IMR-90 (cell line): ENCODE results near the gene GATA1. TPM values are rescaled to one million over a fixed set of nuclear protein-coding genes. Genes with fewer than 3 reads are reported as not detected.

Experiments used
- ATAC-seq: fragments of 200-7000 bp; cut with Tn5 transposase; 2 replicates; pipeline ENCODE4 v1.9.1; 2020; ENCODE audit warnings: low read depth, mild to moderate bottlenecking, moderate library complexity
- BruUV-seq: library from RNA; stranded (reverse); fragments of 400-500 nt; replicated peaks from 2 replicates; lab custom pipeline; 2021; lab: Mats Ljungman, UMichigan
- CTCF ChIA-PET: fragments of 300-600 bp; formaldehyde crosslinking; extraction: SDS; loops from one replicate; lab custom pipeline; 2021; ENCODE audit warnings: antibody characterized with exemption; lab: Yijun Ruan, JAX
- POLR2A ChIA-PET: fragments of 300-600 bp; sonication (Branson Sonifier 250); formaldehyde crosslinking; loops from one replicate; lab custom pipeline; 2022; ENCODE audit warnings: antibody characterized with exemption; ENCODE audit not compliant: unreplicated experiment; lab: Charles Lee
- DNase-seq: peaks from one replicate; pipeline ENCODE4 v3.0.0; 2013
- H2AFZ ChIP-seq: replicated peaks from 2 replicates; pipeline ENCODE3; 2013; ENCODE audit warnings: low read length, mild to moderate bottlenecking; ENCODE audit not compliant: poor library complexity
- H2AK5ac ChIP-seq: 2 replicates; pipeline ENCODE4 v1.6.1; 2013; ENCODE audit warnings: low read depth, low read length, inconsistent platforms
- H2AK9ac ChIP-seq: replicated peaks from 2 replicates; pipeline ENCODE3; 2013; ENCODE audit warnings: mild to moderate bottlenecking, low read depth, low read length, moderate library complexity; ENCODE audit not compliant: poor library complexity
- H2BK120ac ChIP-seq: 2 replicates; pipeline ENCODE4 v1.6.1; 2013; ENCODE audit warnings: low read depth, low read length, inconsistent platforms
- H2BK15ac ChIP-seq: 3 replicates; pipeline ENCODE4 v1.6.1; 2013; ENCODE audit warnings: low read depth, low read length, inconsistent platforms
- H2BK20ac ChIP-seq: 2 replicates; pipeline ENCODE4 v1.6.1; 2013; ENCODE audit warnings: low read depth, mild to moderate bottlenecking, inconsistent platforms, low read length, moderate library complexity
- H2BK5ac ChIP-seq: 2 replicates; pipeline ENCODE4 v1.6.1; 2013; ENCODE audit warnings: mild to moderate bottlenecking, low read depth, low read length, inconsistent platforms; ENCODE audit not compliant: poor library complexity, severe bottlenecking
- H3K14ac ChIP-seq: replicated peaks from 2 replicates; pipeline ENCODE4 v1.6.1; 2013; ENCODE audit warnings: low read depth, low read length, inconsistent platforms
- H3K18ac ChIP-seq: 2 replicates; pipeline ENCODE4 v1.6.1; 2013; ENCODE audit warnings: low read depth, low read length, control low read depth
- H3K23ac ChIP-seq: 2 replicates; pipeline ENCODE4 v1.6.1; 2013; ENCODE audit warnings: low read depth, low read length, inconsistent platforms
- H3K27ac ChIP-seq: 2 replicates; pipeline ENCODE4 v1.5.1; 2013; ENCODE audit warnings: mild to moderate bottlenecking, control low read depth, low read length; ENCODE audit not compliant: insufficient read depth
- H3K27me3 ChIP-seq: 2 replicates; pipeline ENCODE4 v1.6.1; 2013; ENCODE audit warnings: low read length; ENCODE audit not compliant: control insufficient read depth, insufficient read depth
- H3K36me3 ChIP-seq: 2 replicates; pipeline ENCODE4 v1.6.1; 2013; ENCODE audit warnings: low read length, mixed read lengths; ENCODE audit not compliant: control insufficient read depth, insufficient read depth
- H3K4ac ChIP-seq: 2 replicates; pipeline ENCODE4 v1.6.1; 2013; ENCODE audit warnings: low read depth, low read length, inconsistent platforms
- H3K4me1 ChIP-seq: 2 replicates; pipeline ENCODE4 v1.6.1; 2013; ENCODE audit warnings: low read length, mixed read lengths; ENCODE audit not compliant: control insufficient read depth, insufficient read depth
- H3K4me2 ChIP-seq: 2 replicates; pipeline ENCODE4 v1.6.1; 2013; ENCODE audit warnings: low read depth, mild to moderate bottlenecking, control low read depth, low read length, moderate library complexity
- H3K4me3 ChIP-seq: 2 replicates; pipeline ENCODE4 v1.5.1; 2013; ENCODE audit warnings: low read depth, mild to moderate bottlenecking, control low read depth, low read length, moderate library complexity; ENCODE audit not compliant: insufficient read depth
- H3K56ac ChIP-seq: 2 replicates; pipeline ENCODE4 v1.6.1; 2013; ENCODE audit warnings: low read length, inconsistent platforms; ENCODE audit not compliant: insufficient read depth; ENCODE audit errors: extremely low read depth
- H3K79me1 ChIP-seq, 2 experiments: 2 replicates each; pipeline ENCODE4 v1.6.1; 2013; ENCODE audit warnings: low read length in 2 of 2, inconsistent platforms in 1 of 2, low read depth in 1 of 2
- H3K9ac ChIP-seq: 2 replicates; pipeline ENCODE4 v1.6.1; 2013; ENCODE audit warnings: low read depth, low read length, control low read depth
- H3K9me1 ChIP-seq: 2 replicates; pipeline ENCODE4 v1.6.1; 2013; ENCODE audit warnings: low read length, inconsistent platforms; ENCODE audit not compliant: insufficient read depth
- H3K9me3 ChIP-seq: 2 replicates; pipeline ENCODE4 v1.6.1; 2013; ENCODE audit warnings: low read length; ENCODE audit not compliant: control insufficient read depth, insufficient read depth
- H4K20me1 ChIP-seq: 2 replicates; pipeline ENCODE4 v1.6.1; 2013; ENCODE audit warnings: low read length, inconsistent platforms; ENCODE audit not compliant: insufficient read depth
- H4K5ac ChIP-seq: 2 replicates; pipeline ENCODE4 v1.6.1; 2013; ENCODE audit warnings: mild to moderate bottlenecking, low read depth, low read length, control low read depth
- H4K8ac ChIP-seq, 2 experiments: 2 replicates each; pipeline ENCODE4 v1.6.1; 2013; ENCODE audit warnings: low read depth in 2 of 2, low read length in 2 of 2, control low read depth in 1 of 2, inconsistent platforms in 1 of 2
- H4K91ac ChIP-seq: 2 replicates; pipeline ENCODE4 v1.6.1; 2013; ENCODE audit warnings: low read depth, low read length, inconsistent platforms; ENCODE audit not compliant: insufficient read depth
- BHLHE40 ChIP-seq: fragments of 150-350 bp; IDR thresholded peaks from 2 replicates; pipeline ENCODE4 v1.6.1; 2016; ENCODE audit warnings: mild to moderate bottlenecking, low read depth, low read length
- CEBPB ChIP-seq: IDR thresholded peaks from 2 replicates; pipeline ENCODE4 v1.6.1; 2012; ENCODE audit warnings: low read depth, low read length, improper control_type of control experiment
- ELK1 ChIP-seq: fragments of 150-350 bp; IDR thresholded peaks from 2 replicates; pipeline ENCODE4 v1.6.1; 2016; ENCODE audit warnings: low read depth, mild to moderate bottlenecking, low read length, moderate library complexity, borderline replicate concordance
- FOS ChIP-seq: fragments of 150-350 bp; IDR thresholded peaks from 2 replicates; pipeline ENCODE4 v1.6.1; 2016; ENCODE audit warnings: low read depth, low read length
- MAFK ChIP-seq: IDR thresholded peaks from 2 replicates; pipeline ENCODE4 v1.6.1; 2012; ENCODE audit warnings: low read depth, low read length, improper control_type of control experiment
- MAZ ChIP-seq: IDR thresholded peaks from 2 replicates; pipeline ENCODE4 v1.6.1; 2012; ENCODE audit warnings: low read depth, mild to moderate bottlenecking, low read length, improper control_type of control experiment, moderate library complexity, borderline replicate concordance
- MXI1 ChIP-seq: IDR thresholded peaks from 2 replicates; pipeline ENCODE4 v1.6.1; 2012; ENCODE audit warnings: low read depth, mild to moderate bottlenecking, low read length, moderate library complexity, borderline replicate concordance
- NFE2L2 ChIP-seq: fragments of 150-350 bp; IDR thresholded peaks from 2 replicates; pipeline ENCODE4 v1.6.1; 2016; ENCODE audit warnings: low read depth, mild to moderate bottlenecking, low read length
- RAD21 ChIP-seq: IDR thresholded peaks from 2 replicates; pipeline ENCODE4 v1.6.1; 2012; ENCODE audit warnings: low read length, improper control_type of control experiment
- RCOR1 ChIP-seq: IDR thresholded peaks from 2 replicates; pipeline ENCODE4 v1.6.1; 2012; ENCODE audit warnings: mild to moderate bottlenecking, low read length, improper control_type of control experiment; ENCODE audit not compliant: insufficient replicate concordance
- RFX5 ChIP-seq: IDR thresholded peaks from 2 replicates; pipeline ENCODE4 v1.8.0; 2012; ENCODE audit warnings: low read depth, mild to moderate bottlenecking, low read length, moderate library complexity
- WGBS, 2 experiments: methylation state at CpG; one replicate each; pipeline versions ENCODE4 v1.1.5 to v1.1.7; 2013; ENCODE audit warnings: missing lambda C conversion rate in 2 of 2; ENCODE audit not compliant: insufficient read length in 1 of 2; ENCODE audit errors: extremely low coverage in 2 of 2; 5-methylcytosine and 5-hydroxymethylcytosine counted together
- dilution Hi-C: fragments of 300-500 bp; cut with HindIII; formaldehyde crosslinking; loops from one replicate; pipeline ENCODE4 v1.14.3; 2018; ENCODE audit warnings: low sequenced_read_pairs; ENCODE audit not compliant: unreplicated experiment
- in situ Hi-C: fragments of 300-500 bp; cut with MboI; formaldehyde crosslinking; loops from 3 replicates; pipeline ENCODE4 v1.14.3; 2019; ENCODE audit warnings: low sequenced_read_pairs, inconsistent platforms, mixed read lengths
- intact Hi-C: fragments of 100-400 bp; cut with micrococcal nuclease; formaldehyde crosslinking; loops from 2 replicates; pipeline ENCODE4 v1.10.0; 2022
- polyA plus RNA-seq, 3 experiments: library from polyadenylated mRNA; depleted of rRNA; stranded (reverse); fragments of >200 nt; gene quantifications; 2 replicates each; pipeline ENCODE4 v1.2.3, GENCODE V29; 2012; ENCODE audit warnings: low replicate concordance in 1 of 3
- total RNA-seq: library from RNA; depleted of rRNA; stranded (reverse); fragments of >200 nt; gene quantifications from 2 replicates; pipeline ENCODE4 v1.2.3, GENCODE V29; 2012
- TF ChIP-seq, protein P1 (sequence below): fragments of 150-350 bp; IDR thresholded peaks from 2 replicates; pipeline ENCODE4 v1.6.1; 2017; ENCODE audit warnings: mild to moderate bottlenecking, antibody characterized with exemption, low read length, low read depth
- TF ChIP-seq, protein P2 (sequence below): conservative IDR thresholded peaks from 2 replicates; pipeline ENCODE4 v1.5.1; 2012; ENCODE audit warnings: mild to moderate bottlenecking, low read depth, low read length, improper control_type of control experiment

The GATA1 gene
- total and polyA plus RNA-seq, 2 of the 4 experiments (the other 2 are of a cell fraction) = not detected

DNA sequence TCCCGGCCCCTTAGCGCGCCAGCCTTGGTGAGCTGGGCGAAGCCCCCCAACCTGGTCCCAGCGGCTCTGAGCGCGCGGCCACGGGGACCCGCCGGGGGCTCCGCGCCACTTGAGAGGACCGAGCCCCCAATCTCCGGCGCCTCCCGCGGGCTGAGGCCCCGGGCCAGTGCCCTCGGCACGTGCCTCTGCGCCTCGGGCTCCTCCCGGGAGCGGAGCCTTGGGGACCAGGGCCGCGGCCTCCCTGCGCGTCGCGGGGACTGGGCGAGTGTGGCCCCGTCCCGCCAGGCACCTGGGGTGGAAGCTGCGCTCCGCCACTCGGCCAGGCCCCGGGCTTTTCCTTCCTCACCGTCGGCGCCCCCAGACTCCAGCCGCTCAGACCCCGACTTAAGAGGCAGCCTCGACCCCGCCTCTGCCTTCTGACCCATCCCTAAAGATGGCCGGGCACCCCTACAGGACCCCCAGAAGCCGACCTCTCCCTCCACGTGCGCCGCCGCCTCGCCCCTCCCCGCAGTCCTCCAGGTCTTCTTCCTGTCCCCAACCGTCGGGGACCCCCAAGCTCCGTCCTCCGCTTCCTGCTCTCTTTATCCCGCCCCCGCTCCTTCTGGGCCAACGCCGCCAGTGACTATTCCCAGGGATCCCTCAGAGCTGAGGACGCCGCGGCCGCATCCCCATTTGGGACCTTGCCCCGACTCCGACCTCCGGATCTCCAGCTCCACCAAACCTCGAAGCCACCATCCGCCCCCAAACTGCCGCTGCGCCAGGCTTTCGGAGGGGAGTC, 40.7 kb downstream of the GATA1 start:
- Histone ChIP-seq H2AFZ (peak overlapping the region; percentile 67), H3K14ac (no peak overlapping the region), H2AK5ac (no peak overlapping the region), H4K5ac (no peak overlapping the region), H3K79me1 (no peaks in the 10 kb centered on the region), H2BK120ac (no peak overlapping the region), H3K9ac (no peak overlapping the region), H4K91ac (no peak overlapping the region), H2BK15ac (no peak overlapping the region), H4K8ac (no peak overlapping the region), H3K23ac (no peak overlapping the region), H3K56ac (no peak overlapping the region), H3K4me1 (no peaks in the 10 kb centered on the region), H3K9me1 (no peaks in the 10 kb centered on the region), H4K20me1 (no peaks in the 10 kb centered on the region), H3K4me2 (no peak overlapping the region), H3K18ac (no peak overlapping the region), H3K4me3 (no peak overlapping the region), H3K27ac (no peak overlapping the region), H3K9me3 (peaks cover 8% of the 10 kb centered on the region), H3K36me3 (peaks cover 8% of the 10 kb centered on the region; the same call in 1 of the 2 replicates), H3K4ac (no peak overlapping the region), H2AK9ac (no peak overlapping the region), H3K27me3 (peaks cover 25% of the 10 kb centered on the region), H2BK20ac (no peak overlapping the region), H2BK5ac (no peak overlapping the region)
- no TSS peak for BruUV-seq
- ATAC-seq (no peak), DNase-seq (no peak)
- CTCF ChIA-PET = no interaction called here
- in situ Hi-C loops (no loop called here), intact Hi-C loops (no loop called here), dilution Hi-C loops (no loop called here)
- 37% methylated on average over 15 of the region's 73 CpGs; no CpG with 5 or more reads in 1 of the 2 experiments for WGBS, 2 experiments
- TF ChIP-seq BHLHE40 (no peak), RFX5 (no peak), MAFK (no peak), MXI1 (no peak), RAD21 (no peak), MAZ (no peak), CEBPB (no peak), FOS (no peak), ELK1 (no peak), NFE2L2 (no peak), RCOR1 (no peak)
- TF ChIP-seq, protein P1, sequence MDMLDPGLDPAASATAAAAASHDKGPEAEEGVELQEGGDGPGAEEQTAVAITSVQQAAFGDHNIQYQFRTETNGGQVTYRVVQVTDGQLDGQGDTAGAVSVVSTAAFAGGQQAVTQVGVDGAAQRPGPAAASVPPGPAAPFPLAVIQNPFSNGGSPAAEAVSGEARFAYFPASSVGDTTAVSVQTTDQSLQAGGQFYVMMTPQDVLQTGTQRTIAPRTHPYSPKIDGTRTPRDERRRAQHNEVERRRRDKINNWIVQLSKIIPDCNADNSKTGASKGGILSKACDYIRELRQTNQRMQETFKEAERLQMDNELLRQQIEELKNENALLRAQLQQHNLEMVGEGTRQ = no peak
- TF ChIP-seq, protein P2, sequence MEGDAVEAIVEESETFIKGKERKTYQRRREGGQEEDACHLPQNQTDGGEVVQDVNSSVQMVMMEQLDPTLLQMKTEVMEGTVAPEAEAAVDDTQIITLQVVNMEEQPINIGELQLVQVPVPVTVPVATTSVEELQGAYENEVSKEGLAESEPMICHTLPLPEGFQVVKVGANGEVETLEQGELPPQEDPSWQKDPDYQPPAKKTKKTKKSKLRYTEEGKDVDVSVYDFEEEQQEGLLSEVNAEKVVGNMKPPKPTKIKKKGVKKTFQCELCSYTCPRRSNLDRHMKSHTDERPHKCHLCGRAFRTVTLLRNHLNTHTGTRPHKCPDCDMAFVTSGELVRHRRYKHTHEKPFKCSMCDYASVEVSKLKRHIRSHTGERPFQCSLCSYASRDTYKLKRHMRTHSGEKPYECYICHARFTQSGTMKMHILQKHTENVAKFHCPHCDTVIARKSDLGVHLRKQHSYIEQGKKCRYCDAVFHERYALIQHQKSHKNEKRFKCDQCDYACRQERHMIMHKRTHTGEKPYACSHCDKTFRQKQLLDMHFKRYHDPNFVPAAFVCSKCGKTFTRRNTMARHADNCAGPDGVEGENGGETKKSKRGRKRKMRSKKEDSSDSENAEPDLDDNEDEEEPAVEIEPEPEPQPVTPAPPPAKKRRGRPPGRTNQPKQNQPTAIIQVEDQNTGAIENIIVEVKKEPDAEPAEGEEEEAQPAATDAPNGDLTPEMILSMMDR = no peak
- POLR2A ChIA-PET = no interaction called here
